K562 (cell line): ENCODE measurements around the gene INPP5K. TPM values are rescaled to one million over a fixed set of nuclear protein-coding genes. Genes with fewer than 3 reads are reported as not detected.

Experiments used
- ATAC-seq: fragments of 200-7000 bp; cut with Tn5 transposase; 3 replicates; pipeline ENCODE4 v1.9.1; 2020; ENCODE audit warnings: moderate library complexity
- BruUV-seq: library from RNA; stranded (reverse); fragments of 400-500 nt; replicated peaks from 2 replicates; lab custom pipeline; 2021; lab: Mats Ljungman, UMichigan
- CTCF ChIA-PET: fragments of 300-600 bp; formaldehyde crosslinking; extraction: SDS; loops from one replicate; lab custom pipeline; 2021; ENCODE audit warnings: low intra/inter-chr PET ratio; lab: Yijun Ruan, JAX
- POLR2A ChIA-PET: fragments of 300-600, 350-650 bp; sonication (Branson Sonifier 250); formaldehyde crosslinking; extraction: SDS; loops from one replicate; lab custom pipeline; 2021; ENCODE audit warnings: antibody characterized with exemption, inconsistent platforms; lab: Yijun Ruan, JAX
- DNase-seq, 4 experiments: peaks; one replicate each; pipeline versions ENCODE4 v3.0.0 to v3.0.0-alpha.2; 2011 to 2018; ENCODE audit warnings: low spot score in 3 of 4, mixed read lengths in 3 of 4; ENCODE audit errors: extremely low read depth in 1 of 4
- FAIRE-seq: peaks from 2 replicates; lab custom pipeline; 2011; peaks lifted over from hg19 to GRCh38; lab: Jason Lieb, UNC
- H2AFZ ChIP-seq: 2 replicates; pipeline ENCODE4 v1.6.0; 2011; ENCODE audit warnings: low read depth, low read length, control low read depth, inconsistent platforms
- H3K27ac ChIP-seq: fragments of 200-600 bp; 3 replicates; pipeline ENCODE4 v1.8.0; 2011; ENCODE audit warnings: low read depth, mild to moderate bottlenecking, control low read depth, inconsistent platforms, low read length, moderate library complexity, mixed read lengths; ENCODE audit errors: extremely low read depth
- H3K27me3 ChIP-seq, 2 experiments: fragments of 300-600 bp in 1 of 2; 2 replicates in 1 of 2; 3 replicates in 1 of 2; pipeline versions ENCODE4 v1.6.0 to v1.8.0; 2011; ENCODE audit warnings: inconsistent platforms in 2 of 2, low read length in 2 of 2, mild to moderate bottlenecking in 1 of 2, mixed read lengths in 1 of 2, moderate library complexity in 1 of 2; ENCODE audit not compliant: control insufficient read depth in 2 of 2, insufficient read depth in 2 of 2
- H3K36me3 ChIP-seq: fragments of 300-600 bp; 3 replicates; pipeline ENCODE4 v1.8.0; 2011; ENCODE audit warnings: mild to moderate bottlenecking, low read length, inconsistent platforms; ENCODE audit not compliant: control insufficient read depth, insufficient read depth
- H3K4me1 ChIP-seq, 2 experiments: fragments of 200-600 bp in 1 of 2; replicated peaks in 1 of 2; 2 replicates in 1 of 2; 3 replicates in 1 of 2; pipeline versions ENCODE4 v1.5.1 to v1.8.0; 2011; ENCODE audit warnings: inconsistent platforms in 2 of 2, low read length in 2 of 2, mild to moderate bottlenecking in 1 of 2, mixed read lengths in 1 of 2, moderate library complexity in 1 of 2; ENCODE audit not compliant: control insufficient read depth in 2 of 2, insufficient read depth in 2 of 2
- H3K4me2 ChIP-seq: 2 replicates; pipeline ENCODE4 v1.6.1; 2011; ENCODE audit warnings: low read length, control low read depth, inconsistent platforms, mixed read lengths; ENCODE audit not compliant: insufficient read depth
- H3K4me3 ChIP-seq: fragments of 200-600 bp; sonication (generic), shearing (Covaris generic); 2 replicates; pipeline ENCODE4 v1.5.1; 2016; ENCODE audit warnings: control low read depth, inconsistent platforms
- H3K79me2 ChIP-seq: fragments of 200-600 bp; 3 replicates; pipeline ENCODE4 v1.8.0; 2011; ENCODE audit warnings: low read length, inconsistent platforms; ENCODE audit not compliant: control insufficient read depth, insufficient read depth
- H3K9ac ChIP-seq, 2 experiments: 2 replicates each; pipeline versions ENCODE4 v1.6.0 to v1.6.1; 2011; ENCODE audit warnings: low read depth in 2 of 2, low read length in 2 of 2, control low read depth in 1 of 2, inconsistent platforms in 1 of 2, mild to moderate bottlenecking in 1 of 2, mixed read lengths in 1 of 2; ENCODE audit not compliant: insufficient read depth in 1 of 2
- H3K9me1 ChIP-seq: one replicate; pipeline ENCODE4 v1.6.0; 2011; ENCODE audit warnings: inconsistent platforms, mild to moderate bottlenecking, low read length, moderate library complexity; ENCODE audit not compliant: control insufficient read depth, insufficient read depth
- H3K9me3 ChIP-seq: replicated peaks from 2 replicates; pipeline ENCODE4 v1.5.1; 2011; ENCODE audit warnings: low read depth, low read length, inconsistent platforms; ENCODE audit not compliant: control insufficient read depth, insufficient read depth
- H4K20me1 ChIP-seq: replicated peaks from 2 replicates; pipeline ENCODE4 v1.6.1; 2011; ENCODE audit warnings: low read length, inconsistent platforms, mixed read lengths; ENCODE audit not compliant: control insufficient read depth, insufficient read depth
- ADNP ChIP-seq: fragments of 200-800 bp; sonication (Bioruptor generic); IDR thresholded peaks from 2 replicates; pipeline ENCODE4 v1.6.1; 2016; ENCODE audit warnings: missing genetic modification characterization, missing compliant biosample characterization
- ETV1 ChIP-seq: fragments of 450-650 bp; conservative IDR thresholded peaks from 2 replicates; pipeline ENCODE4 v1.6.1; 2016; ENCODE audit warnings: missing genetic modification characterization, control low read depth, low read depth, missing compliant biosample characterization
- MAZ ChIP-seq, 2 experiments: fragments of 450-650 bp in 1 of 2; sonication (generic) in 1 of 2; formaldehyde crosslinking; IDR thresholded peaks in 1 of 2; conservative IDR thresholded peaks in 1 of 2; 2 replicates each; pipeline versions ENCODE4 v1.4.0 to v1.5.0; 2020; ENCODE audit warnings: mild to moderate bottlenecking in 1 of 2, missing genetic modification reagents in 1 of 2
- NFE2 ChIP-seq: IDR thresholded peaks from 2 replicates; pipeline ENCODE4 v1.6.1; 2014; ENCODE audit warnings: antibody characterized with exemption, low read depth
- ZNF395 ChIP-seq: fragments of 200-800 bp; sonication (Bioruptor generic); IDR thresholded peaks from 2 replicates; pipeline ENCODE4 v1.6.1; 2017; ENCODE audit warnings: missing genetic modification characterization, missing compliant biosample characterization
- ZNF431 ChIP-seq: sonication (generic); formaldehyde crosslinking; IDR thresholded peaks from 2 replicates; pipeline ENCODE4 v1.8.0; 2022; ENCODE audit warnings: mild to moderate bottlenecking, missing genetic modification reagents
- ZNF780A ChIP-seq: fragments of 250-450 bp; sonication (Bioruptor Pico); IDR thresholded peaks from 2 replicates; pipeline ENCODE4 v1.5.0; 2021; ENCODE audit warnings: mild to moderate bottlenecking
- WGBS: fragments of 100-300 bp; shearing (Covaris generic); methylation state at CpG from one replicate; pipeline ENCODE4 v1.1.6; 2016; ENCODE audit warnings: low coverage, mixed read lengths; ENCODE audit not compliant: insufficient coverage; ENCODE audit errors: missing lambda C conversion rate; 5-methylcytosine and 5-hydroxymethylcytosine counted together
- in situ Hi-C: fragments of 300-500 bp; cut with MboI; formaldehyde crosslinking; loops from 4 replicates; pipeline ENCODE4 v1.15.0; 2018; ENCODE audit warnings: inconsistent platforms, mixed read lengths
- intact Hi-C: fragments of 100-400 bp; cut with micrococcal nuclease; formaldehyde crosslinking; loops from 2 replicates; pipeline ENCODE4 v1.14.2; 2022
- polyA plus RNA-seq, 8 experiments: library from polyadenylated mRNA; depleted of rRNA in 4 of 8; stranded (reverse) in 5 of 8; unstranded in 3 of 8; fragments of >200 nt; fragmentation: Nextera tagmentation in 2 of 8; fragmentation: Illumina TruSeq in 1 of 8; extraction: Ambion mirVana in 2 of 8; extraction: Trizol in 1 of 8; gene quantifications; 2 replicates each; pipeline versions ENCODE4 v1.2.1 to v1.2.3, GENCODE V29; 2011 to 2014; ENCODE audit warnings: inconsistent platforms in 1 of 8, missing spikeins in 1 of 8
- total RNA-seq, 7 experiments: library from RNA; depleted of rRNA in 6 of 7; stranded (reverse); fragments of >200 nt in 6 of 7; fragmentation: Illumina TruSeq in 2 of 7; extraction: Trizol in 2 of 7; gene quantifications; 2 replicates each; pipeline versions ENCODE4 v1.2.1 to v1.2.3, GENCODE V29; 2011 to 2021; ENCODE audit warnings: low replicate concordance in 1 of 7
- TF ChIP-seq, protein P1 (sequence below): fragments of 250-450 bp; sonication (Bioruptor Pico); IDR thresholded peaks from 2 replicates; pipeline ENCODE4 v1.8.0; 2021; ENCODE audit warnings: borderline replicate concordance, mild to moderate bottlenecking, moderate library complexity; ENCODE audit not compliant: poor library complexity, severe bottlenecking

The INPP5K gene
- total and polyA plus RNA-seq, 9 of the 15 experiments (the other 6 are each of a cell fraction or from before 2014, with no cell fraction given) = 0.63 to 15.1 (median 10.1) TPM

DNA sequence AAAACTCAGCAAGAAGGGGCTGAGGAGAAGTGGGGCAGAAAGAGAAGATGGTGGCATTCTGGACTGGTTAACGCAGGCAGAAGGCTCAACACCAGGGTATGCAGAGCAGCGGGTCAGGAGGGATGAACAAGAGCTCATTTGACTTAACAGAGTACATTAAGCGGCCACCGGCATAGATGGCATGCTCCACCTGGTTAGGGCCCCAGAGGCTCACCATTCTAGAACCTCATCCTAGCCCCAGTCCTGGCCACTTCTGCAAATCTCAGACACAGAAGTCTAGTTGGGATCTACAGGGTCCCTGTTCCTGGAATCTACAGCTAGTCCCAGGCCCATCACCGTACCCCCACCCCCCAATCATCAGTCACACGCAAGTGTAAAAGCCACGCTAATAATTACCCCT, 22.2 kb downstream of the INPP5K start:
- no TSS peak for BruUV-seq
- DNase-seq = no peak
- Histone ChIP-seq H3K9me1 (no peaks in the 10 kb centered on the region), H3K4me1 (peaks cover 3 to 45% of the 10 kb centered on the region in 2 experiments; a peak in 4 of 5 replicates), H2AFZ (no peak overlapping the region), H3K36me3 (no peaks in the 10 kb centered on the region), H3K9ac (no peak overlapping the region), H3K4me3 (no peak overlapping the region), H3K4me2 (no peak overlapping the region), H3K9me3 (no peaks in the 10 kb centered on the region), H3K79me2 (peaks cover 8% of the 10 kb centered on the region), H3K27ac (no peak overlapping the region), H4K20me1 (no peaks in the 10 kb centered on the region), H3K27me3 (no peaks in the 10 kb centered on the region)
- POLR2A ChIA-PET = interaction anchor here (0.9 kb wide), 1 partner anchor 21 kb away, joined by 3 read pairs; no protein-coding TSS in a partner anchor
- in situ Hi-C loops (no loop called here), intact Hi-C loops (no loop called here)
- FAIRE-seq = no peak
- CTCF ChIA-PET = no interaction called here
- WGBS = 82% methylated on average over 6 of the region's 7 CpGs
- TF ChIP-seq, protein P1, sequence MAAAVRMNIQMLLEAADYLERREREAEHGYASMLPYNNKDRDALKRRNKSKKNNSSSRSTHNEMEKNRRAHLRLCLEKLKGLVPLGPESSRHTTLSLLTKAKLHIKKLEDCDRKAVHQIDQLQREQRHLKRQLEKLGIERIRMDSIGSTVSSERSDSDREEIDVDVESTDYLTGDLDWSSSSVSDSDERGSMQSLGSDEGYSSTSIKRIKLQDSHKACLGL = no peak
- no peak for ATAC-seq

GRCh38 chr17:1493291-1493980, 23.0 kb downstream of the INPP5K start:
- no peak overlapping the region for H3K27ac ChIP-seq
- FAIRE-seq (no peak), DNase-seq (no peak), ATAC-seq (no peak)
- in situ Hi-C loops (no loop called here), intact Hi-C loops (no loop called here)
- WGBS = 24% methylated on average over 13 of the region's 23 CpGs
- no peak overlapping the region for H3K4me2 ChIP-seq
- ChIA-PET CTCF (no interaction called here), POLR2A (interaction anchor here (1.6 kb wide), 1 partner anchor 22 kb away, joined by 7 read pairs; no protein-coding TSS in a partner anchor)
- H3K27me3 ChIP-seq = no peaks in the 10 kb centered on the region
- no peak overlapping the region for H3K4me3 ChIP-seq
- no TSS peak for BruUV-seq
- peak overlapping the region in 1 of 2 experiments; percentile 43; a peak in 1 of 4 replicates for H3K9ac ChIP-seq
- H3K9me1 ChIP-seq = no peaks in the 10 kb centered on the region
- no peak overlapping the region for H2AFZ ChIP-seq
- no peaks in the 10 kb centered on the region for H3K9me3 ChIP-seq
- no peaks in the 10 kb centered on the region for H4K20me1 ChIP-seq
- H3K4me1 ChIP-seq = peaks cover 8 to 53% of the 10 kb centered on the region in 2 experiments; a peak in 4 of 5 replicates
- H3K36me3 ChIP-seq = no peaks in the 10 kb centered on the region
- H3K79me2 ChIP-seq = peaks cover 13% of the 10 kb centered on the region
- TF ChIP-seq ZNF780A (CRISPR knock-in tag) (no peak), ZNF431 (no peak), MAZ (CRISPR knock-in tag; conservative IDR thresholded peaks at IDR 0.05 in 1 of 2, IDR thresholded peaks at IDR 0.05 in 1 of 2) (0 out of 4 replicates have a peak, but pooled peaks of 1 of the 2 experiments have one; percentile 17), NFE2 (no peak), ETV1 (tag) (peak; percentile 46), ADNP (tag) (no peak), ZNF395 (CRISPR knock-in tag) (no peak)
- TF ChIP-seq, protein P1 = no peak
